ENCODE measurements around the gene ABHD16B. TPM values are rescaled to one million over a fixed set of nuclear protein-coding genes. Genes with fewer than 3 reads are reported as not detected.

The ABHD16B gene
- total RNA-seq, 4 donors from 2014 or later: not detected

DNA sequence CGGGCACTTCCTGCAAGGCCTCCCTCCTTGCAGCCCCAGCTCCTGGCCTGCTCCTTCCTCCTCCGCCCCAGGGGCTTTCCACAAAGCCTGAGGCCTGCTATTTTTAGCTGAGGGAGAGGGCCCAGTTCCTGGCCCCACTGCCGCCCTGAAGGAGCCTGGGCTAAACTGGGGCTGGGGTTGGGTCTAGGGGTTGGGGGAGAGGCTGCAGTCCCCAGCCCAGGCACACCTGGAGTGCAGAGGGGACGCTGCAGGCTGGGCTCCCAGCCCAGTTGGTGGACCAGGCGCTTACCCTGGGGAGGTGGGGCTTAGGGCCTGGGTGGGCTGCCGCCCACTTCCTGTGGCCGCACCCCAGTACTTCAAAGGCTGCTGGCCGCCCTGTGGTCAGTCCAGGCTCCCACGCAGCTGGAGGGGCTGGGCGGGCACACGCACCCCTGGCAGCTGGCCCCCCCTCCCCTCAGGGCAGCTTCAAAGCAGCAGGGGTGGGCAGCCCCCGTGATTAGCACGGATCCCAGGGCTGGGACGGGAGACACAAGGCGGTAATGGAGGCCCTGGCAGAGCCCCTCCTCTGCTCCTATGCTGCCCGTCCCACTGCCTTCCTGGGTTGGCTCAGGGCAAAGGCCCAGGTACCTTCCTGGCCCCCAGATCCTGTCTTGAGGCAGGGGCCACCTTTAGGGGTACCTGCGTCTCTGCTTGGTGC, 7.1 kb upstream of the ABHD16B start:
- DNase-seq: no peak
- peak; percentile 15 to 34 for ATAC-seq
- intact Hi-C loops (cut with DNase I; ENCODE audit: low total_unique reads): no loop called here
- peak overlapping the region in 3 of 4 donors; percentile 23 to 49 (median 42) for H3K4me3 ChIP-seq
- TF ChIP-seq, protein P1, sequence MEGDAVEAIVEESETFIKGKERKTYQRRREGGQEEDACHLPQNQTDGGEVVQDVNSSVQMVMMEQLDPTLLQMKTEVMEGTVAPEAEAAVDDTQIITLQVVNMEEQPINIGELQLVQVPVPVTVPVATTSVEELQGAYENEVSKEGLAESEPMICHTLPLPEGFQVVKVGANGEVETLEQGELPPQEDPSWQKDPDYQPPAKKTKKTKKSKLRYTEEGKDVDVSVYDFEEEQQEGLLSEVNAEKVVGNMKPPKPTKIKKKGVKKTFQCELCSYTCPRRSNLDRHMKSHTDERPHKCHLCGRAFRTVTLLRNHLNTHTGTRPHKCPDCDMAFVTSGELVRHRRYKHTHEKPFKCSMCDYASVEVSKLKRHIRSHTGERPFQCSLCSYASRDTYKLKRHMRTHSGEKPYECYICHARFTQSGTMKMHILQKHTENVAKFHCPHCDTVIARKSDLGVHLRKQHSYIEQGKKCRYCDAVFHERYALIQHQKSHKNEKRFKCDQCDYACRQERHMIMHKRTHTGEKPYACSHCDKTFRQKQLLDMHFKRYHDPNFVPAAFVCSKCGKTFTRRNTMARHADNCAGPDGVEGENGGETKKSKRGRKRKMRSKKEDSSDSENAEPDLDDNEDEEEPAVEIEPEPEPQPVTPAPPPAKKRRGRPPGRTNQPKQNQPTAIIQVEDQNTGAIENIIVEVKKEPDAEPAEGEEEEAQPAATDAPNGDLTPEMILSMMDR (IDR thresholded peaks at IDR 0.05 in 4 of 5, conservative IDR thresholded peaks at IDR 0.05 in 1 of 5): no peak
- no peak for TF ChIP-seq POLR2A (IDR thresholded peaks at IDR 0.05)
- peak overlapping the region; percentile 70 to 84 (median 78) for H3K27ac ChIP-seq
- H3K4me1 ChIP-seq: peaks cover 33 to 41% of the 10 kb centered on the region in 2 donors
- peaks cover 9 to 37% (median 33%) of the 10 kb centered on the region in 3 donors for H3K27me3 ChIP-seq
- in situ Hi-C loops (cut with MboI; ENCODE audit: low sequenced_read_pairs in 4 of 4): no loop called here
- H3K9me3 ChIP-seq: no peaks in the 10 kb centered on the region
- no peaks in the 10 kb centered on the region for H3K36me3 ChIP-seq

DNA sequence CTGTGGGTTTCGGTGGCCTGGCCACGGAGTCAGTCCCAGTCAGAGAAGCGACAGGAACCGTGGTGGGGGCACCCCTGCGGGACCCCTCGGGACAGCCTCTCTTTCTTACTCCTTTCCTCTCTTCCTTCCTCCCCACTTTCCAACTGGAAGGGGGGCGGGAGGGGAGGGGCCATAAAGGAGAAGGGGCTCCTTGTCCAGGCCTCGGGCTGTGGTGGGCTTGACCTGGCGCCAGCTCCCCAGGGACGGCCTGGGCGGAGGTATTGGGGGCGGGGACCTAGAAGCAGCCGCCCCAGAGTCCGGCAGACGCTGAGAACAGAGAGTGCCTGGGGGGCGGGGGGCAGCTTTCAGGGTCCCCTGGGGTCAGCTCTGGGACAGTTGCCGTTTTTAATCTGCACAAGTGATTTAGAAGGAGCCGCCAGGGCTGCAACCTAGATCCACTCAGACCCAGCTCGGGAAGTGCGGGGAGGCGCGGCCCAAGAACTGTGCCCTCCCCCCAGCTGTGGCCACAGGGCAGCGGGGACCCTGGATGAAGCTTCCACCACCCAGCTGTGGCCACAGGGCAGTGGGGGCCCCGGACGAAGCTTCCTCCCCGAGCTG, 6.4 kb upstream of the ABHD16B start:
- H3K27me3 ChIP-seq: peaks cover 9 to 37% (median 33%) of the 10 kb centered on the region in 3 donors
- H3K9me3 ChIP-seq: no peaks in the 10 kb centered on the region
- TF ChIP-seq, protein P1 (IDR thresholded peaks at IDR 0.05 in 4 of 5, conservative IDR thresholded peaks at IDR 0.05 in 1 of 5): no peak
- TF ChIP-seq POLR2A (IDR thresholded peaks at IDR 0.05): no peak
- peak overlapping the region; percentile 70 to 84 (median 78) for H3K27ac ChIP-seq
- in situ Hi-C loops (cut with MboI; ENCODE audit: low sequenced_read_pairs in 4 of 4) (no loop called here), intact Hi-C loops (cut with DNase I; ENCODE audit: low total_unique reads) (no loop called here)
- DNase-seq (no peak), ATAC-seq (peak; percentile 18 to 27)
- H3K4me1 ChIP-seq: peaks cover 33 to 48% of the 10 kb centered on the region in 2 donors
- H3K4me3 ChIP-seq: peak overlapping the region in 3 of 4 donors; percentile 23 to 49 (median 42)
- no peaks in the 10 kb centered on the region for H3K36me3 ChIP-seq

DNA sequence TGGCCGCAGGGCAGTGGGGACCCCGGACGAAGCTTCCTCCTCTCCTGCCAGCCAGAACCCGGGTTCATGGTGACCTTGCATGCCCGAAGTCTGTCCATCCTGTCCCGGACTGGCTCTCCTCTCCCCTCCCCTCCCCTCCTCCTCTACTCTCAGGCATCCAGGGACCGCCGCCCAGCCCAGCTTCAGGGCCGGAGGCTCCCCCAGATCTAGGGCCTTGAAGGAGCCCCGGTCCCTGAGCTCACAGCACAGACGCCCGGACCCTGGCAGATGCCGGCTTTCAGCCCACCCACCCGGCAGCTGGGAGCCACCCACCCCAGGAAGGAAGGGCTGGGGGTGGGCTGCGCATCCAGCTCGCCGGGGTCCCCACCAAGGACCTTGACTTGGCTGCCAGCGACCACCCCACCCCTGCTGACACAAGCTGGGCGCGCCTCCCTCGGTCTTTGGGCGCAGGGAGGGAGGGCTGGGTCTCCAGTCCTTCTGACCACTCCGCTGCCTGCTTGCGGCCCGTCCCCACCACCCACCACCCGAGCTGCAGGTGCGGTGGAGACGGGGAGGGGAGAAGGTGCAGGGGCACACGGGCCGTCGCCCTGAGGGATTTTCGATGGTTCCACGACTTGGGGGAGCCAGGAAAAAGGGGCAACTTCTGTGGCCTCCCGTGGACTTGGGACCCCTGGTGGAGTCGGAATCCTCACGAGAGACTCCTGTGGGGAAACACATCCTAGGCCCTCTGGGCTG, 5.8 kb upstream of the ABHD16B start:
- in situ Hi-C loops (cut with MboI; ENCODE audit: low sequenced_read_pairs in 4 of 4): no loop called here
- intact Hi-C loops (cut with DNase I; ENCODE audit: low total_unique reads): no loop called here
- Histone ChIP-seq H3K4me3 (peak overlapping the region in 3 of 4 donors; percentile 23 to 49 (median 42)), H3K27ac (peak overlapping the region; percentile 70 to 84 (median 78)), H3K9me3 (no peaks in the 10 kb centered on the region), H3K36me3 (no peaks in the 10 kb centered on the region), H3K27me3 (peaks cover 9 to 37% (median 33%) of the 10 kb centered on the region in 3 donors), H3K4me1 (peaks cover 33 to 48% of the 10 kb centered on the region in 2 donors)
- DNase-seq (no peak), ATAC-seq (no peak)
- TF ChIP-seq, protein P1 (IDR thresholded peaks at IDR 0.05 in 4 of 5, conservative IDR thresholded peaks at IDR 0.05 in 1 of 5): no peak
- no peak for TF ChIP-seq POLR2A (IDR thresholded peaks at IDR 0.05)

DNA sequence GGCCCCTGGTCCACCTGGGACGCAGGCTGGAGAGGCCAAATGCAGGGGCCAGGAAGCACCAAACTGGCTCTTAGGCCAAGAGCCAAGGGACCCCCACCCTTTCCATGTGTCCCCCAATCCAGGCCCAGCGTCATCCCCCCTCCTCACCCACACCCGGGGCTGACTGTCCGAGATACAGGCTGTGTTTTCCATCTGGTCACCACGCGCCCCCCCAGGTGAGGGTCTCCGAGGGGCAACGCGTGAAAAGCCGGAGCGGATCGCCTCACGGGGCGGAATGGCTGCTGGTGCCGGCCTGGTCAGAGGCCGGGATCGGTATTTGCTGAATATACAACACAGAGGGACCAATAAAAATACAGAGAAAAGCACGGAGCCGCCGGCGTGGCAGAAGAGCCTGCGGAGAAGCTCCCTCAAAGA, 5.2 kb upstream of the ABHD16B start:
- Histone ChIP-seq H3K4me3 (no peak overlapping the region), H3K27ac (peak overlapping the region in 3 of 4 donors; percentile 78 to 84 (median 78)), H3K36me3 (no peaks in the 10 kb centered on the region), H3K9me3 (no peaks in the 10 kb centered on the region), H3K4me1 (peaks cover 33 to 48% of the 10 kb centered on the region in 2 donors), H3K27me3 (peaks cover 9 to 37% (median 33%) of the 10 kb centered on the region in 3 donors)
- in situ Hi-C loops (cut with MboI; ENCODE audit: low sequenced_read_pairs in 4 of 4): no loop called here
- intact Hi-C loops (cut with DNase I; ENCODE audit: low total_unique reads): no loop called here
- DNase-seq: no peak
- ATAC-seq: no peak
- TF ChIP-seq, protein P1 (IDR thresholded peaks at IDR 0.05 in 4 of 5, conservative IDR thresholded peaks at IDR 0.05 in 1 of 5): no peak
- no peak for TF ChIP-seq POLR2A (IDR thresholded peaks at IDR 0.05)
